Ecto neural progenitor cell (in vitro differentiated cells): ENCODE data around the gene ANO4.
"Not testable (repeated sequence)": the region's sequence is repeated elsewhere in the genome, so short reads cannot be mapped to it uniquely, and the experiment has no call there.

Source experiments
- DNase-seq: peaks from one replicate; pipeline ENCODE4 v3.0.0-alpha.2; 2018; ENCODE audit warnings: low spot score

ANO4 gene

DNA sequence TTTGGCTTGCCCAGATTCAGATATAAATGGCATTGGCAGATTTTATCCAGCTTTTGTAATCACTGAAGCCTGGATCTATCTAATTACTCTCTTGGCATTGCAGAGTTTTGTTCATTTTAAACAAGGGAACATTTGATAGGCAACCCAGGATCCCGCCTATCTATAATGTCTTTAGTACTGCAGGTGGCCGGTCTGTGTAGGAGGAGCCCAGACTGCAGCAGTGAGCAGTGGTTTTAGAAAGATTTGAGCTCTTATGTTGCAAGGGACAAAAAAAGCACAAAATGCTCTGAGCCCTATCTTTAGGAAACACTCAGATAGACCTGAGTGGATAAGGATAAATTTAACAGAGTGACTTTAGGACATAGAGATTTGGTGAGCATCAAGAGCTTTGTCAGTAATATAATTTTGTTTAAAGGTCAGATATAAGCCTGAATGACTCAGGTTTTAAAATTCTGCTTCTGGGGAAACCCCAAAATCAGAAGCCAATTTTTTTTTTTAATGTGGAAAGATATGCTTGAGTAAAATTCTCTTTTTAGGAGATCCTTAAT, 250.0 kb downstream of the ANO4 start:
- DNase-seq = no peak

DNA sequence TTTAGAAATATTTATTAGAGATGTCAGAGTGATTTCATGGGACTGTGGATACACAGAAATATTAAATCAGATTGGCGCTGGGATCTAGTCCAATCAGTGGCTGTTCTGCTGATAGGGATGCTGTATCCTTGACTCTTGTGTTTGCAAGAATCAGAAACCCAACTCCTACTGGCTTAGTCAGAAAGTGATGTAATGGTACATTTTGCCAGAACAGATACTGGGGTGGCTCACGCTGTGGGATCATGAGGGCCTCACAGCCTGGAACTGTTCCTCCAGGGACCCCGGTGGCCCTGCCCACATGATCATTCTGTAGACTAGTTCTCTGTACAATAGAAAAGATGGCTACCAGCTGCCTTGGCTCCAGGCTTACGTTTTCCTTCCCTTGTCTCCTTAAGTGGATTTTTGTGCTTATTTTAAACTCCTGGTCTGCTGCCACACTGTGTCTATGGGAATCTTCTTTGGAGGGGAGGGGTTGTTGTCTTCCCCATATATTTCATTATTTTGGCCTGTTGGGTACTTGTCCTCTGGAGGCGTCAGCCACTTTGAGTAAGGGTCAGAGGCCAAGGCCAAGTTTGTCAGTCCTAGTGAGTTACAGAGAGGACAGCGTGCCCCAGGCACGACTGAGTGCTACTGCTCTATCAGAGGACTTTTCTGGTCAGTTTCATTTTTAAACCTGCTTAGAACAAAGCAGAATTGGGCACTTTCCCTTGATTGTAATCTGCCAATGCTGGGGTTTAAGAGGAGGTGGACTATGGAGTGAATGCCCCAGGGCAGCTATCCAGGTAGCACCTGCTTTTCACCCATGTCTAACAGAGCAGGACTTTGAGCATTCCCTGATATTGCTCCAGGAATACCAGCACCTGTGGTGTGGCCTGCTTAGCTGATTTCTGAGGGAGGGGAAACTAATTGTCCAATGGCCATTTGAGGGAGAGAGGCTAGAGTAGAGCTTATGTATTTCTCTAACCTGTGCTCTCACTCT, 251.2 kb downstream of the ANO4 start:
- DNase-seq = no peak

DNA sequence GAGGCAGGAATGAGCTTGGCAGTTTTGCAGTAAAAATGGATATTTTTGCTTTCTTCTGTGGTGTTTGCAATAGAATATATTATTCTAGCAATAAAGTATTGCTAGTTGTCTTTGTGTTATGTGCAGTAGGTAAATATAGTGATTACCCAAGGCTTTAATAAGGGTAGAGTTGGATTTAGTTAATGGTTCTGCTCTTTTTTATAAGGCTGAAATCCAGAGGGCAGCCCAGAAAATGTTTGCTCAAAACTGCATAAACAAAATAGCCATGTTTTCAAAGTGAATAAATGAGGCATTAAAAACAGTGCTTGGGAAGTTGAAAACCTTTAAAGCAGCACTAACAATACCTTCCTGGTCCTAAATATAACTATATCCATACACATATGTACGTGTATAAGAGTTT, 253.1 kb downstream of the ANO4 start:
- no peak for DNase-seq

DNA sequence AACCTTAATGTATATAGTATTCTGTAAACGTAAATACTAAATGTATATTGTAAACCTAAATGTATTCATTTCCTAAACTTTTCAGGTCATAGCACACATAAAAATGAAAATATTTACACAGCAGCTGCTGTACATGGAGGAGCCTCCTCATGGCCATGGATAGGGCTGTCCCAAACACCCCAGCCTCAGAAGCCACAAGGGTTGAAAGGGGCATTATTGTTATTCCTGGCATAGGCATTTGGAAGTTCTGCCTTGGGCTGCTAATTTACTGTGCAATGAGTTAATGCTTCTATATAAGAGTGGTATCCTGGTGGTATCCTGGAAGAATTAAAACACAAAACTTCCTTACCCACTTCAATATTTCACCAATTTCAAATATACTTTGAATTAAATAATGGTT, 256.1 kb downstream of the ANO4 start:
- DNase-seq = no peak

DNA sequence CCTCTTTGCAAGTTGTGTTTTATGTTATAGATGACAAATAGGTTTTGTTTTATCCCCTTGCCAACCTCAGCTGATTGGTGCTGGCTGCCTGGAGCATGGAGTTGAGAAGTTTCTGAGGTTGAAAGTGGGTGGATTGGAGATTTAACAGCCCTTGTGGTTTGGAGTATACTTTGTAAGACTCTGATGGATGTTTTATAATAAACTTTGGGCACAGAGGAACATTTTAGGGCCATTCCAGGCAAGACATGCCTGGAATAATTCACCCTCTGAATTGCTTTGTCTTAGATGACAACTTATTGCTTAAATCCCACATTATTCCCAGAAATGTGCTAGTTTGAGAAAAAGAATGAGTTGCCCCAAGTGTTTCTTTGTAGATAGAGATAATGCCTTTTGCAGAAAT, 256.6 kb downstream of the ANO4 start:
- DNase-seq = no peak

DNA sequence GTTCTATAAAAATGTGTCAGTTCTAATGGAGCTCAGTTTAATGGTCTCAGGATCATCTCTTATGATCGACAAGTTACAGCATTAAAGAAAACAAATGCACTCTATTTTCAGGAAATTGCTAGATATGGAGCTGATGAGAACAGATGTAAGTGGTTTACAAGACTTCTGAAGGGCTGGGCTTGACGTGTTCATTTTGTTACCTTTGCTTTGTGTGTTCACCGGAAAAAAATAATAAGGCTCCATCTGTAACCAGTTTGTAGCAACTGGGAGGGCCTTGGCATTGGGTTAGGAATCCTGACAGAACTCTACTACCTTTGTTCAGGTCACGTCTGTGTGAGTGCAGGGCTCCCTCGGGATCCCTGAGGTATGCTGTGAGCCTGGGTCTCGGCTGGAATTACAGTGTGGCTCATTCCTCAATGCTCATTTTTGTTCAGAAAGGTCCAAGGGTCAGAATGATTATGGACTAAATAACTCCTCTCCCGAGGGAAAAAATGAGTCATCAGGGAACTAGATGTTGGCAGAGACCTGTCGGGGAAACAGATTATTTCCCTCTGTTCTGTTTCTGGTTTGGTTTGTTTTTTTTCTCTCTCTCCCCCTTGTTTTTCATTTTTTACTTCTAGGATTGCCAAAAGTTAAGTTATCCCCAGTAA, 257.4 kb downstream of the ANO4 start:
- no peak for DNase-seq

DNA sequence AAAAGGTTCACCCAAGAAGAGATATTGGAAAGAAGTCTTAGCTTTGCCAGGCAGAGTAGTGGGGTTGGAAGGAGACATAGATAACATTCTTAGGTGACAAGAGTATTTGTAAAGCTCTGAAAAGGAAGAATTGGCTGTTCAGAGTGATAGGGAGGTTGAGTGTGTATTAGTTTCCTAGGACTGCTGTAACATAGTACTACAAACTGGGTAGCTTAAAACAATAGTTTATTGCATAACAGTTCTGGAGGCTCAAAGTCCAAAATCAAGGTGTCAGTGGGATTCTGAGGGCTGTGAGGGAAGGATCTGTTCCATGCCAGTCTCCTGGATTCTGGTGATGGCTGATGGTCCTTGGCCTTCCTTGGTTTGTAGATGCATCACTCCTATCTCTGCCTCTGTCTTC, 258.6 kb downstream of the ANO4 start:
- no peak for DNase-seq

DNA sequence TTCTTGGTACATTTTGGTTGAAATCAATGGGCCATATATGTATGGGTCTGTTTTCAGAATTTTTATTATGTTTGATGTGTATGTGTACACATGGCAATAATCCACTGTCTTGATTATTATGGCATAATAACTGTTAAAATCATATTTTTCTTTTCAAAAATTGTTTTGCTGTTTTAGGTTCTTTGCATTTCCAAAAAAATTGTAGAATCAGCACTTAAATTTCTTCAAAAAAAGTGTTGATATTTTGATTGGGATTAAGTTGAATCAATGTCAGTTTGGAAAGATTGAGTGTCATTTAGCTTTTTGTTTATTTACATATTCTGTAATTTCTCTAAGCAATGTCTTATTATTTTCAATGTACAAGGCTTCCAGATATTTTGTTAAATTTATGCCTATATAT, 261.4 kb downstream of the ANO4 start:
- DNase-seq = no peak

DNA sequence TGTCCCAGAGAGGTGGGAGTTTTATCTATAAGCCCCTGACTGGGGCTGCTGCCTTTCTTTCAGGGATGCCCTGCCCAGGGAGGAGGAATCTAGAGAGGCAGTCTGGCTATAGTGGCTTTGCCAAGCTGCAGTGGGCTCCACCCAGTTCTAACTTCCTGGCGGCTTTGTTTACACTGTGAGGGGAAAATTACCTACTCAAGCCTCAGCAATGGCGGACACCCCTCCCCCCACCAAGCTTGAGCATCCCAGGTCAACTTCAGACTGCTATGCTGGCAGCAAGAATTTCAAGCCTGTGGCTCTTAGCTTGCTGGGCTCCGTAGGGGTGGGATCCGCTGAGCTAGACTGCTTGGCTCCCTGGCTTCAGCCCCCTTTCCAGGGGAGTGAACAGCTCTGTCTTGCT, 267.9 kb downstream of the ANO4 start:
- DNase-seq = not testable (repeated sequence)

DNA sequence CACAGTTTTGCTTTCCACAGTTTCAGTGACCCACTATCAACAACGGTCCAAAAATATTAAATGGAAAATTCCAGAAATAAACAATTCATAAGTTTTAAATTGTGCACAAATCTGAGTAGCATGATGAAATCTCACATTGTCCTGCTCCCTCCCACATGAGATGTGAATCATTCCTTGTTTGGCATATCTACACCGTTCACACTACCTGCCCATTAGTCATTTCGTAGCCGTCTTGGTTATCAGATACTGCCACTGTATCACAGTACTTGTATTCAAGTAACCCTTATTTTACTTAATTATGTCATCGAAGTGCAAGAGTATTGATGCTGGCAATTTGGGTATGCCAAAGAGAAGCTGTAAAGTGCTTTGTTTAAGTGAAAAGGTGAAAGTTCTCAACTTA, 270.1 kb downstream of the ANO4 start:
- DNase-seq = no peak

DNA sequence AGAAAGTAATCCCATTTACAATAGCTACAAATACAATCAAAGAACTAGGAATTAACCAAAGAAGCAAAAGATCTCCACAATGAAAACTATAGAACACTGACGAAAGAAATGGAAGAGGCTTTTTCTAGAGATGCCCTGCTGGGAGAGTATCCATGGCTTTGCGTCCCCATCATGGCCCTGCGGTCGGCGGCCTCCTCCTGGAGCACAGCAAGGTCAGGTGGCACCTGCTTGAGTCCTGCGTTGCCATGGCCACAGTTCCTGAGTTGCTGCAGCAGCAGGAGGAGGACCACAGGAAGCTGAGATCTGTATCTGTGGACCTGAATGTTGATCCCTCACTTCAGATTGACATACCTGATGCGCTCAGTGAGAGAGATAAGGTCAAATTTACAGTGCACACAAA, 271.9 kb downstream of the ANO4 start:
- no peak for DNase-seq

DNA sequence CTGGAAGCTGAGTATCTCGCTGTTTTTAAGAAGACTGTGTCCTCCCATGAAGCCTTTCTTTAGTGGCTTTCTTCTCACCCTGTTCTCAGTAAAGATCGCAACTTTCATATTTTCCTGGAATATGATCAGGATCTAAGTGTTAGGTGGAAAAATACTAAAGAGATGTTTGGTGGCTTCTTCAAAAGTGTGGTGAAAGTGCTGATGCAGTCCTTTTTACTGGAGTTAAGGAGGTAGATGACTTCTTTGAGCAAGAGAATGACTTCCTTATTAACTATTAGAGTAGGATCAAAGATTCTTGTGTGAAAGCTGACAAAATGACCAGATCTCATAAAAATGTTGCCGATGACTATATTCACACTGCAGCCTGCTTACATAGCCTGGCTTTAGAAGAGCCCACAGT, 273.8 kb downstream of the ANO4 start:
- DNase-seq = no peak

DNA sequence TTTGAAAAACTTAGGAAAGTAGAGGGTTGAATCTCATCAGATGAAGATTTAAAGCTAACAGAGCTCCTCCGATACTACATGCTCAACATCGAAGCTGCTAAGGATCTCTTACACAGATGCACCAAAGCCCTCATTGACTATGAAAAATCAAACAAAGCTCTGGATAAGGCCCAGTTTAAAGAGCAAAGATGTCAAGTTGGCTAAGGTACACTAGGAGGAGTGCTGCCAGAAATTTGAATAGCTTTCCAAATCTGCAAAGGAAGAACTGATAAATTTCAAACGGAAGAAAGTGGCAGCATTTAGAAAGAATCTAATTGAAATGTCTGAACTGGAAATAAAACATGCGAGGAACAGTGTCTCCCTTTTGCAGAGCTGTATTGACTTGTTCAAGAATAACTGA, 274.3 kb downstream of the ANO4 start:
- no peak for DNase-seq

DNA sequence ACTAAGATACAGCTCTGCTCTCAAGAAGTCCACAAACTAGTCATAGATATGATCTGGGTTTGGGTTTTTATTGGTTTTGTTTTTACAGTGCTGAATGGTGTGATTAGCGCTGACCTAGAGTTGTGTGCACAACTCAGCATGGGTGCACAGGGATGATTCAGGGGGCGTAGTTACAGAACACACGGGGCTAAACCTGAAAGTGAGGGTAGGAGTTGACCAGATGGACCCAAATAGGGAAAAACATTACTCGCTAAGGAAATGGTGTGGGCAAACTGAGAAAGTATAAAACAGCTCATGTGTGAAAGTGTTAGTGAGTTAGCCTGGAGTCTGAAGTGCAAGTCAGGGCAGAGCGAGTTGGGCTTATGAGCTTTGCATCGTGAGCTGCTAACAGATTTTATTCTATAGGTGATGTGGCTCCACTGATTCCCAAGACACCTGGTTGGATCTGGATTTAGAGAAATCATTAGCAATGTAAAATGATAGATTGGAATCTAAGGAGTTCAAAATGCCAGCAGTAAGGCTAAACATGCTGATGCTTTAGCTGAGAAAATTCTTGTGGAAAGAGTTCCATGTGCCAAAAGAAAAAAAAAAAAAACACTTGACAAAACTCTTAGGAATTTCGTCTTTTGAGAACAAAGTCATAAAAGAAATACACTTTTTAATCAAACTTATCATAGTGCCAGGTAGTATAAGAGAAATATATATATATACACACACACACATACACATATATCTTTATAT, 280.5 kb downstream of the ANO4 start:
- DNase-seq = no peak

DNA sequence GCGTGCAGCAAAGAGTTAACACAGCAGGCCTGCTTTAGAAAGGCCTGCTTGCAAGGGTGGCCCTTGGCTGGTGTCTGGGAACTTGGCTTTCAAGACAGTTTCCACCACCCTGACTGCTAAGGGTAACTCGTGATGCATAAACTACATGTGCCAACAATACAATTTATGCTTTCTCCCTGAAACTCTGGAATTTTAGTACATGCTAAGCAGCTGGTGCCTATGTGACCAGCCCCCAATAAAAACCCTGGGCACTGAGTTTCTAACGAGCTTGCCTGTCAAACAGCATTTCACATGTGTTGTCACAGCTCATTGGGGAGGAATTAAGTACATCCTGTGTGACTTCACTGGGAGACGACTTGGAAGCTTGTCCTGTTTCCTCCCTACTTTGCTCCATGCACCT, 282.3 kb downstream of the ANO4 start:
- DNase-seq = no peak

DNA sequence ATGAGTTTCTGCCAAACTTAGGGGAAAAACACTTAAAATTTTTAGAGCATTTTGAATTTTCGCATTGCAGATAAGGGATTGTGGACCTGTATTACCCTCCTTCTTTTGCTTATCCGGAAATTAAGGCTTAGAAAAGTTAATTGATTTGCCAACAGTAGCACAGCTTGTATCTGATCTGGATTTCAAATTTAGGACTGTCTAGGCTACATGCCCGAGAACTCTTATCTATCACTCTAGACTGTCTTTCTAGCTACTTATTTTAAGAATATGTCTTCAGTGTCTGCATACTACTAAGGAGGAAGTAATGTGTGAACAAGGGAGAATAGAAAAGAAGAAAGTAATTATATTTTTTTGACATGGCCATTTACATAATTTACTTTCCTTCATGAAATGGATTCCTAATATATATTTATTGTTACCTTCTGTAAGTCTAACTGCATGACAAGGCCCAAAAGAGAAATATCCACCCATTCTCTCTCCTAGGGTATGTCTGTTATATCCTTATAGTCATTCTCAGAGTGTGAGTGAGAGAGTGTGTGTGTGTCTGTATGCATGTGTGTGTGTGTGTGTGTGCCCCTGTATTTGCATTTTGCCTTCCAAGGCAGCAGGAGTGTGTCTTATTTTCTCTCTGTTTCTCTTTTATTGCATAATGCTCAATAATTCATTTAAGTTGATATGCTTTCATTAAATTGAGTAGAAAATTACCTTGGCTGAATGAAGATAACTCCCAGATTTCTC, 283.4 kb downstream of the ANO4 start:
- DNase-seq = no peak

DNA sequence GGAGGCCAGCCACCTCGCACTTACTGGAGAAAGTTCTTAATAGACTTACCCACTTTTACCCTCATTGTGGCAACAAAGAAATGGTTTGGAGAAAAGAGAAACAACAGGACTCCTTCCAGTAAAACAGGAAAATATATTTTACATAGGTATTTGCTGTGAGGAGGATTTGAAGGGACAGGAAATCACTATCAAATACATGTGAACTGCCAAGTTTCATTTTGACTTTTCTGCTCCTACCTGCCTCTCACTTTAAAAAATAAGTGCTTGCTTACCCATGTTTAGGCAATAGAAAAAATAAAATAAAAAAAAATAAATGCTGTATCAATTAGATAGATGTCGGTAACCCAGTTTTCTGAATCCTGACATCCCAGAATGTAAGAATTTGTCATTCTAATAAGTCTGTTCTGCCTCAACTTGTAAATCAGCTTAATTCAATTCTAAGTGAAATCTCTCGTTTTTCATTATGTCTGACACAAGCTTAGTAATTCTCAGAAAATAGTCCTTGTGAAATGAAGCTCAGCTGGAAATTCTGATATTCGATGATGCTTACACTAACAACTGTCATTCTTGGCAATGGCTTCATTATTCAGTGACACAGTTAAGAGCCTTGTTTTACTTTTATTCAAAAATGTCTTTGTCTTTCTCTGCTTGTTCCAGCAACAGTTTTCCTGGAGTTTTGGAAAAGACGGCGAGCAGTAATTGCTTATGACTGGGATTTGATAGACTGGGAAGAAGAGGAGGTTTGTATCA, 284.1 kb downstream of the ANO4 start:
- DNase-seq = no peak

DNA sequence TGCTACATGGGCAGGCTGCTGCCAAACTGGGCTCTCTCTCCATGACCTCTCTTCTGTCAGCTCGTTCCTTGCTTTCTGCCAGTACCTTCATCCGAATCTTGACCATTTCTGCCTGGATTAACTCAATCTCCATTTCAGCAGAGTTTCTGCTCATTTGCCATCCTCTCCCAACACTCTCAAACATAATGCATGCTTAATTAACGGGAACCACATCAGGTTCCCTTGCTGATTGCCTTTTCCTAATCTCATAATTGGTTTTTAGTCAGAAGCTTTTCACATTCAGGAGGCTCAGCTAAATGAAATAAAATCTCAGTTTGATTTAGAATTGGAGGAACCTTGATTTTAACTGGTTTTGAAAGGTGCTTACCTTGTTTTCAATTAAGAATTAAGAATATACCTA, 288.1 kb downstream of the ANO4 start:
- no peak for DNase-seq

DNA sequence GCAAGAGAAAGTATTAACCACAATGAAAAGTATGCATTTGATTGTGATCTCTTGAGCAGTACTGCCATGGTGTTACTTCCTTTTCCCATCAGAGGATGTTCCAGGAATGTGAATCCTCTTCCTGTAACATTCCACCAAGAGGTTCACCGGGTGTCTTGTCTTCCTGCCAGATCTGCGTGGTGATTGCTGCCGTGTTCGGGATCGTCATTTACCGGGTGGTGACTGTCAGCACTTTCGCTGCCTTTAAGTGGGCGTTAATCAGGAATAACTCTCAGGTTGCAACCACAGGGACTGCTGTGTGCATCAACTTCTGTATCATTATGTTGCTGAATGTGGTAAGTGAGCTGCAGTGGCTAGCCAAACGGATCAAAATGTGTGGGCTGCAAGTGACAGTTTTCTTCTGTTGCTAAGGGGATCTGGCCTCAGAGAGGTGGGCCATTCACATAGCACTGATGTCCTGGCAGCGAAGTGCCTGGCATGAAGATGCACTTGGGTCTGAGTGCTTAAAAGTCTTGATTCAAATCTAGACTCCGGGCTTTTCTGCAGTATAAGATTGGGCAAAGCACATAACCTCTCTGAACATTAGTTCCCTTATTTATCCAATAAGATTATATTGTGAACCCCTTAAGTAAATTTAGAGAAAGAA, 292.0 kb downstream of the ANO4 start:
- DNase-seq = no peak

DNA sequence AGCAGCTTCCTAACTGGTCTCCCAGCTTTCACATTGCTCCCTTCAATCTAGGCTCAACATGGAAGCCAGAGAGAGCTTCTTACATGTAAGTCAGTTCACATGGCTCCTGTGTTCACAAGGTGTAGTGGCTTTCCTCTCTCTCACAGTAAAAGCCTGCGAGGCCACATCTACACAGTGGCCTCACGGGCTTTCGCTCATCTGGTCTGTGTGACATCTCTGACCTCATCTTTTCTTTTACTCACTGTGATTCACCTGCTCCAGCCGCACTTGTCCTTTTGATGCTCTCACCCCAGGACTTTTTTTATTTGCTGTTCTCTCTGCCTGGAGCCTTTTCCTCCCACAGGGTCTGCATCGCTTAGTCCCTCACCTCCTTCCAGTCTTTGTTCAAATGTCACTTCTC, 293.3 kb downstream of the ANO4 start:
- no peak for DNase-seq

DNA sequence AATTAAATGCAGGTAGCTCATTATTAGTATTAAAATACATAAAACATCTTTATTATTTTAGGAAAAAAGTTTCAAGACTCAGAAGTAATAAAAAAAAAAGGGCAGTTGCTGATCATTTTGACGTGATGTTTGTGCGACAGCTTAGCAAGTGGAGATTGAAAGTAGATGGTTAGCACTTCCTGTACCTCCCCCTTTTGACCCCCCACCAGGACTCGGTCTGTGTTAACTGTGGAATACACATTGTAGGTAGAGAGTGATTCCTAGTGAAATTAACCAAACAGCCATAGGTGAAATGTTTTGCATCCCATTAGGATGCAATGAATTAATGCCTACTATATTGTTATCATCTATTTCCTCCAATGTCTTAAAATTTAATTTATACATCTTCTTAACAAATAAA, 294.7 kb downstream of the ANO4 start:
- no peak for DNase-seq
